Measurements from ENCODE around the gene UGT2A3.

UGT2A3 gene

DNA sequence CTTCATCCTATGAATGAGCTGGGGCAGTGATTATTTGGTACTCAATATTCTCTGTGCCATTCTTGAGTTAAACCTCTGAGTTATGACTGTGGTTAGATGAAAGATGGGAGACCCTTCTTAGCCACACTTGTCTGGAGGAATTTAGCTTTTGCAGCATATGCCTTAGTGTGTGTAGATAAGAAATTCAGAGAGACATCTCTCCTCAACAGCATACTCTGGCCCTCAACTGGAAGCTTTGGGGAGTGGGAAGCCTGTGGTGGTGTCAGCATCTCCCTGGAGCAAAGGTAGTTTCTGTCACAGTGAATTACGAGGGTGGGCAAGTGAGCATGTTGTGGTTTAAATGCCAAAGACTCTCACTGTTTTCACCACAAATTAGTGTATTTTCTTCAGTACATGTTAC, 58.7 kb downstream of the UGT2A3 start:
- Histone ChIP-seq H3K36me3 (ENCODE audit: insufficient read depth, low read length) (no peaks in the 10 kb centered on the region), H3K4me1 (ENCODE audit: control insufficient read depth, insufficient read depth, low read length, unreplicated experiment) (no peaks in the 10 kb centered on the region)

DNA sequence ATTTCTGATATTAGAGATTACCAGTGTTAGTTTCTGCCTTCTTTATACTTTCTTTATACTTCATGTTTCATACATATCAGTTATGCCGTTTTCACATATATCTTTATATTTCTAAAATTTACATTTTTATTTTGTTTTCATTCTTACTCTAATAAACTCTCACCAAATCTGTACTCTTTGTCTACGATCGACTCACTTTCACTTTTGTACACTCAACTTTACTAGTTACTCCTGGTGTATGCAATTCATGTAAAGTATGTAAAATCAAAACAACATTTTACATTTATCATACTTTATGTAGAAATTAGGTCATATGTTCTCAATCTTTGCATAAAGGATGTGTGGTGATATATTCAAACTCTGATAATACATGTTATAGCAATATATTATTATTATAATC, 59.9 kb downstream of the UGT2A3 start:
- Histone ChIP-seq H3K36me3 (ENCODE audit: insufficient read depth, low read length) (no peaks in the 10 kb centered on the region), H3K79me2 (ENCODE audit: control insufficient read depth, insufficient read depth, low read length, unreplicated experiment) (no peaks in the 10 kb centered on the region), H3K27me3 (ENCODE audit: insufficient read depth, low read length) (peaks cover 9% of the 10 kb centered on the region; the same call in 1 of the 2 replicates), H3K27ac (ENCODE audit: low read depth, low read length) (no peak overlapping the region), H2AFZ (ENCODE audit: low read length, unreplicated experiment) (no peak overlapping the region), H3K4me1 (ENCODE audit: control insufficient read depth, insufficient read depth, low read length, unreplicated experiment) (no peaks in the 10 kb centered on the region), H3K4me3 (ENCODE audit: low read depth, low read length) (peak overlapping the region; percentile 37)

More for the DNA sequence above, 58.7 kb downstream of the UGT2A3 start:
- Histone ChIP-seq H3K27ac (ENCODE audit: low read depth, low read length) (no peak overlapping the region), H2AFZ (ENCODE audit: low read length, unreplicated experiment) (no peak overlapping the region), H3K27me3 (ENCODE audit: insufficient read depth, low read length) (peaks cover under 1% of the 10 kb centered on the region; the same call in 1 of the 2 replicates), H3K4me3 (ENCODE audit: low read depth, low read length) (no peak overlapping the region), H3K79me2 (ENCODE audit: control insufficient read depth, insufficient read depth, low read length, unreplicated experiment) (no peaks in the 10 kb centered on the region)

DNA sequence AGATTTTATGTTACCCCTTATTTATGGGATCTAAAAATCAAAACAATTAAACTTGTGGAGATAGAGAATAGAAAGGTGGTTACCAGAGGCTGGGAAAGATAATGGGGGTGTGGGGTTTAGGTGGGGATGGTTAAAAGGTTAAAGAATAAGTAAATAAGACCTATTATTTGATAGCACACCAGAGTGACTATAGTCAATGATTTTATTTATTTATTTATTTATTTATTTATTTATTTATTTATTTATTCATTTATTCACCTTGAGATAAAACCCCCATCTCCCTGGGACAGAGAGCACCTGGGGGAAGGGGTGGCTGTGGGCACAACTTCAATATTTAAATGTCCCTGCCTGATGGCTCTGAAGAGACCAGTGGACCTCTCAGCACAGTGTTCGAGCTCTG, 66.1 kb downstream of the UGT2A3 start:
- Histone ChIP-seq H3K79me2 (ENCODE audit: control insufficient read depth, insufficient read depth, low read length, unreplicated experiment) (no peaks in the 10 kb centered on the region), H2AFZ (ENCODE audit: low read length, unreplicated experiment) (no peak overlapping the region), H3K4me1 (ENCODE audit: control insufficient read depth, insufficient read depth, low read length, unreplicated experiment) (no peaks in the 10 kb centered on the region), H3K27ac (ENCODE audit: low read depth, low read length) (no peak overlapping the region), H3K27me3 (ENCODE audit: insufficient read depth, low read length) (peaks cover 14% of the 10 kb centered on the region; the same call in 1 of the 2 replicates), H3K36me3 (ENCODE audit: insufficient read depth, low read length) (no peaks in the 10 kb centered on the region), H3K4me3 (ENCODE audit: low read depth, low read length) (no peak overlapping the region)

DNA sequence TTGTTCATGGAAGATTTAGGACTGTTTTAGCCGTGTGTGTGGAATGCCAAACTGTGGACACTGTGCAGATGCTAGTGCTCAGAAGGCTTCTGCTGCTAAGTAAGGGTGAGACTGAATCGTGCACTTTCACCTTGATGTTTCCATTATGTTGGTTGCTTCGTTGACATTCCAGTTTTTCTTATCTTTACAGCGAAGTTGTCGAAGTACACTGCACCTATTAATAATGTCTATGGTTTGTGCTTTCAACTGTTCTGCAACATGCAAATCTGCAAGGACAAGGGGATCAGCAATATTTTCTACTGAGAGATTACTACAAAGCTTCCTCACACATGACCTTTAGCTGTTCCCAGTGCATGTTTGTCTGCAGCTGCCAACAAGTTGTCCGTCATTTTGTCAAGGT, 67.7 kb downstream of the UGT2A3 start:
- Histone ChIP-seq H3K4me1 (ENCODE audit: control insufficient read depth, insufficient read depth, low read length, unreplicated experiment) (no peaks in the 10 kb centered on the region), H3K27ac (ENCODE audit: low read depth, low read length) (no peak overlapping the region), H3K4me3 (ENCODE audit: low read depth, low read length) (no peak overlapping the region), H2AFZ (ENCODE audit: low read length, unreplicated experiment) (no peak overlapping the region), H3K36me3 (ENCODE audit: insufficient read depth, low read length) (no peaks in the 10 kb centered on the region), H3K27me3 (ENCODE audit: insufficient read depth, low read length) (peaks cover 14% of the 10 kb centered on the region; the same call in 1 of the 2 replicates), H3K79me2 (ENCODE audit: control insufficient read depth, insufficient read depth, low read length, unreplicated experiment) (no peaks in the 10 kb centered on the region)

Data from ACC112 (cell line).